ENCODE measurements around the gene MCRS1. TPM values are rescaled to one million over a fixed set of nuclear protein-coding genes. Genes with fewer than 3 reads are reported as not detected.
"Not testable (repeated sequence)": the region's sequence is repeated elsewhere in the genome, so short reads cannot be mapped to it uniquely, and the experiment has no call there.

Gene MCRS1
- total and polyA plus RNA-seq, 5 experiments from 2014 or later, result 52.2 to 99.7 (median 58.0) TPM

DNA sequence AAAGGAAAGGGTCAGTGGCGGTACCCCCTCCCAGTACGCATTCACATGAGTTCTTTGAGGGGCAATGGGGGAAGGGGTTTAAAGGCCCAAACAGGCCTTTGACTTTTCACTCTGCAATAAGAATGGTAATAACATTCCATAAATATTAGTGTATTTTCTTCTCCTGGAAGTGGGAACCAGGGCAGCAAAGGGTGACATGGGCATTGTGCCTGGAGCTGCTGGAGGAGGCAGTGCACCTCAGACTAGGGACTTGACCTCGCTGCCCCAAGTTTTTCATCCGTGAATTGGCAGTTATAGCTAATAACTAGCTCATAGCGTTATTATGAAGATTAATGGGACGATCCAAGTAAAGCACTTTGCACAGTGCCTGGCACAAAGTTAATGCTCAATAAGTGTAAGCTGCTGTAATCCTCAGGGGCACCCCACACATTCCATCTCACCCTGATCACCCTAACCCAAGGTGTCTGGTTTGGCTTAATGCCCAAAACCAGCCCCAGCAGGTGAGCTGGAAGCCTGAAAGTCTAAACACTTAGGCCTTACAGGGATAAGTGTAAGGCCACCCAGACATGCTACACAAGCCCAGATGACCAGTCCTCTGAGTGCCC is 31.9 kb downstream of the MCRS1 start:
- ATAC-seq (no peak), DNase-seq (no peak)
- peaks cover 10 to 33% (median 24%) of the 10 kb centered on the region in 4 donors for H3K4me1 Mint-ChIP-seq
- no peaks in the 10 kb centered on the region for H3K36me3 Mint-ChIP-seq
- POLR2A ChIA-PET, result no interaction called here
- peak overlapping the region in 2 of 10 donors; percentile 11 to 22 for H3K4me3 Mint-ChIP-seq
- H3K27ac Mint-ChIP-seq, result peak overlapping the region in 1 of 10 donors; percentile 31
- H3K9me3 Mint-ChIP-seq, result no peaks in the 10 kb centered on the region
- peaks cover 0 to 5% (median 0%) of the 10 kb centered on the region in 5 donors for H3K27me3 Mint-ChIP-seq

DNA sequence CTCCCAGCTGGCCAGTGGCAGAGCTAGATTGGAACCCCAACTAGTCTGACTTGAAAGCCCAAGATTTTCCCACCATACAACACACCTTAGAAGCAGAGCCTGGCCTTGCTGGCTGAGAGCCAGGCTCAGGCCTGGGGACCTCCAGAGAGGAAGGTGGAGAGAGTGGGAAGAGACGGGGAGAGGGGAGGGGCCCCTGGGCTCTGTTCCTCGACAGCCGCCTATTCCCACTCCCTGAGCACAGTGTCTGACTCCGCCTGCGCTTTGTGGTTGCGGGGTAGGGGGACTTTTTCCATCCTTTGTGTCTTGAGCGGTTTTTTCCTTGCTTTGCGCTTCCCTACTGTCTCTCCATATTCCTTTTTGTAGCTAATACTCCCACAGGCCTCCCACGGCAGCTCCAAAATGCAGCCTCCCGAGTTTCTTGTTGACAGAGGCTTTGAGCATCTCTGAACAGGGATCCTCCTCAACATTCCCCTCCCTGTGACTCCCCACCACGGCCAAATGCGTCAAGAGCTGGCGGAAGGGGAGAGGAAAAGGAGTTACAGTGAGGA is 33.1 kb downstream of the MCRS1 start:
- Mint-ChIP-seq H3K9me3 (no peaks in the 10 kb centered on the region), H3K27ac (no peak overlapping the region), H3K4me3 (no peak overlapping the region), H3K27me3 (peaks cover 0 to 5% (median 0%) of the 10 kb centered on the region in 5 donors), H3K36me3 (no peaks in the 10 kb centered on the region), H3K4me1 (peaks cover 4 to 23% (median 12%) of the 10 kb centered on the region in 4 donors)
- POLR2A ChIA-PET, result no interaction called here
- ATAC-seq (no peak), DNase-seq (no peak)

DNA sequence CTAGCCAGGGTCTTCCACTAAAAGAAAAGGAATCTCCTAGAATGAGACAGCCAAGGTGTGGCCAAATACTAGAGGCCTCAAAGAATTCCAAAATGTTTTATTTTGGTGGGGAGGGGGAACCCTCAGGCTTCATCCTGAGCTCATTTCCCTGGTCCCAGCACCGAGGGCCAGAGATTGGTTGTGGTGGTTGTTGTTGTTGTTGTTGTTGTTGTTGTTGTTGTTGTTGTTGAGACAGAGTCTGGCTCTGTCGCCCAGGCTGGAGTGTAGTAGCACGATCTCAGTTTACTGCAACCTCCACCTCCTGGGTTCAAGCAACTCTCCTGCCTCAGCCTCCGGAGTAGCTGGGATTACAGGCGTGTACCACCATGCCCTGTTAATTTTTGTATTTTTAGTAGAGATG is 33.8 kb downstream of the MCRS1 start:
- not testable (repeated sequence) for H3K27me3 Mint-ChIP-seq

DNA sequence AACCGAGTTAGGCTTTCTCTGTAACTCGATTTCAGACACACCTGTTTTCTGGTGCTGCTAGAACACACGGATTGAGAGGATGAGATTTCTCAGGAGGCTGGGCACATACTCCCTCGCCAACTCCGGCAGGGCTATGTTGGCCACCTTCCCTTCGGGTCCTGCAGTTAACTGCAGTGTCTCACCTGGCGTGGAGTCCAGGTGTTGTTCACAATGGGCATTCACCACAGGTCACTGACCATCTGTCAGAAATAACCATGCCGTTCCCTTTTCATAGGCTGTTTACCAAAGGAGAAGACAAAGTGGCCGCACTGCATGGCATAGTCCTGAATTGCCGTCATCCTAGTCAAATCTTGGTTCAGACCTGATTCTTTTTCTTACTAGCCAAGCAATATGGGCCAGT is 34.6 kb downstream of the MCRS1 start:
- Mint-ChIP-seq H3K9me3 (no peaks in the 10 kb centered on the region), H3K36me3 (no peaks in the 10 kb centered on the region), H3K27ac (peak overlapping the region in 1 of 10 donors; percentile 53), H3K27me3 (peaks cover 0 to 5% (median 0%) of the 10 kb centered on the region in 5 donors), H3K4me1 (peaks cover 4 to 19% (median 8%) of the 10 kb centered on the region in 4 donors), H3K4me3 (no peak overlapping the region)
- DNase-seq (no peak), ATAC-seq (no peak)
- POLR2A ChIA-PET, result interaction anchor here (0.7 kb wide), 1 partner anchor 63 kb away, joined by 5 read pairs; no protein-coding TSS in a partner anchor

More for the DNA sequence above, 33.8 kb downstream of the MCRS1 start:
- not testable (repeated sequence) for H3K4me3 Mint-ChIP-seq, H3K27ac Mint-ChIP-seq, H3K36me3 Mint-ChIP-seq, H3K9me3 Mint-ChIP-seq, DNase-seq, ATAC-seq
- peaks cover 4 to 19% (median 8%) of the 10 kb centered on the region in 4 donors for H3K4me1 Mint-ChIP-seq
- POLR2A ChIA-PET, result interaction anchor here (0.7 kb wide), 1 partner anchor 63 kb away, joined by 5 read pairs; no protein-coding TSS in a partner anchor

DNA sequence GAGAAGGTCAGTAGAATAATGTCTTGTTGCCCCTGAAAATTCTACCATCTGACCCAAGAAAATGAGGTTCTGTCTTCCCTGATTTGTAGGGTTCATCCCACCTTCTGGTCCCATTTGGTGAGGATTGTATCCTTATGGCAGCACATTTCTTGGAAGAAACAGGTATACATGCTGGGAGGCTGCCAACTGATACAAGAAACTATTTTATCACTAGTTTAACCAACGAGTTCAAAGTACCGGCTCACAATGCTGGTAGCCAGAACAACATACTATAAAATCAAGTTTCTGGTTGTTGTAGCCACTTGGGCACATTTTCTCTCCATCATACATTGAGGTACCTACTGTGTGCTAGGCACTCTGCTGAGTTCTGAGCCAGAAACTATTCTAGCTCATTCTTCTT is 36.2 kb downstream of the MCRS1 start:
- Mint-ChIP-seq H3K36me3 (no peaks in the 10 kb centered on the region), H3K9me3 (no peaks in the 10 kb centered on the region), H3K27me3 (peaks cover 0 to 2% (median 0%) of the 10 kb centered on the region in 5 donors), H3K4me3 (no peak overlapping the region), H3K27ac (no peak overlapping the region), H3K4me1 (peaks cover 2 to 9% (median 4%) of the 10 kb centered on the region in 4 donors)
- DNase-seq, result no peak
- ATAC-seq, result no peak
- POLR2A ChIA-PET, result no interaction called here

DNA sequence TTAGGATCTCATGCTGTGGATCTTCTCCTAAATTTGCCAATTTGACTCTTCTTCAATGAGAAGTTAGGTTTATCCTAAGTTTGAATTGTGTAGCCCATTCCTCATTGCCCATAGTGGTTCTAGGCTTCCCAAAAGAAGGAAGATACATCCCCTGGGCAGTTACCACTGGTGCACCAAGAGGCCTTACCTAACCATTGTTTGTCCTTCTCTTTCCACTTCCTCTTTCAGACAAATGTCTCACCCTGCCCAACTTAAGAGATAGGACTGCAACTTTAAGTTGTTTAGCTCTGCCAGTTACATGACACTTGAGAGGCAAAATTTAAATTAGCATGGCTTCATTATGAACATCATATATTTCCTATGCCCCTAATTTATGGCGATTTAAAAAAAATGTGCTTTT is 38.5 kb downstream of the MCRS1 start:
- H3K27ac Mint-ChIP-seq, result no peak overlapping the region
- POLR2A ChIA-PET, result interaction anchor here (0.6 kb wide), 1 partner anchor 18 kb away, joined by 3 read pairs; no protein-coding TSS in a partner anchor
- H3K27me3 Mint-ChIP-seq, result no peaks in the 10 kb centered on the region

DNA sequence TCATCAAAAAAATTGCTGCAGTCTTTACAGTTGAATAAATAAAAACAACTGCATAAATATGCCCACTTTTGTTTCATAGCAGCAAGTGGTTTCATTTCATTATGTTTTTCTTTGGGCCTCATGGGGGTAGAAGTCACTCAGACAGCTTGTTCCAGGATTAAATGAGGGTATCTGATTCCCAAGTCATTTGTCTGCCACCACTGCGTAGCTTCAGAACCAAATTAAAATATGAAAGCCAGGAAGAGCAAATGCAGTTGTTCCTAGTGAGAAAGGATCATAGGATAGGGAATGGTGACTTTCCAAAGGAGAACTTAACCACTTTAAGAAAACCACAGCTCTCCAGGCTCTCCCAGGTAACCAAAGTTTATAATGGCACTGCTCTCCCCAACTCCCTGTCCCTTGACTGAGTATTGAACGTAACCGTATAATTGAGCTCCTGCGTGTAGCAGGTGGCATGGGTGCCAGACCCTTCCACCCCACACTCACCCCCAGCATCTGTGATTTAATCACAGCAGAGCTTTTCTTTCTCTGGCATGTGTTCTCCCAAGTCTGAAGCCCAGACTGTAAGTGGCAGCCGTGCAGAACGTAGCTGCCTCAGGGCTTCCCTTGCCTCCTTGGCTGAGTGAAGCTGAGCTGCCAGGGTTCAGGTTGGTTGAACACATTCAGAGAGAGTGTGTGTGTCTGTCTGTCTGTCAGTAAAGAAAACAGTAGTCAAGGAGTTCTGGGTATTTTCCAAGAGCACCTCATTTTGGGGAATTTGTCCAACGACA is 40.4 kb downstream of the MCRS1 start:
- H3K9me3 Mint-ChIP-seq, result no peaks in the 10 kb centered on the region
- no peak overlapping the region for H3K4me3 Mint-ChIP-seq
- DNase-seq, result no peak
- peaks cover 0 to 14% (median 7%) of the 10 kb centered on the region in 3 donors for H3K36me3 Mint-ChIP-seq
- POLR2A ChIA-PET, result no interaction called here
- no peaks in the 10 kb centered on the region for H3K4me1 Mint-ChIP-seq
- ATAC-seq, result no peak
- H3K27ac Mint-ChIP-seq, result no peak overlapping the region
- H3K27me3 Mint-ChIP-seq, result no peaks in the 10 kb centered on the region

More for the DNA sequence above, 38.5 kb downstream of the MCRS1 start:
- Mint-ChIP-seq H3K36me3 (peaks cover 0 to 11% (median 7%) of the 10 kb centered on the region in 3 donors), H3K4me3 (no peak overlapping the region), H3K9me3 (no peaks in the 10 kb centered on the region), H3K4me1 (no peaks in the 10 kb centered on the region)
- ATAC-seq, result no peak
- no peak for DNase-seq

DNA sequence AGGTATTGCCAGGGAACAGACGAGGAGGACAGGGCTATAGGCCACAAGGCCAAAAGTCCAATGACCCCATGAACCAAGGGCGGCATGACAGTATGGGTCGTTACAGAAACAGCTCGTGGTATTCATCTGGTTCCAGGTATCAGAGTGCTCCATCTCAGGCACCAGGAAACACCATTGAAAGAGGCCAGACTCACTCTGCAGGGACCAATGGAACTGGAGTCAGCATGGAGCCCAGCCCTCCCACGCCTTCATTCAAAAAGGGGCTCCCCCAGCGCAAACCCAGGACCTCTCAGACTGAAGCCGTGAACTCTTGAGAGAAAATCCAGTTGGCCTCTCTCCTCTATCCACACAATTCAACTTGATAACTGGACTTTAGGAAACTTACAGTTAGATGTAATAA is 42.0 kb downstream of the MCRS1 start:
- no peak overlapping the region for H3K4me3 Mint-ChIP-seq
- H3K27ac Mint-ChIP-seq, result no peak overlapping the region
- POLR2A ChIA-PET, result no interaction called here
- H3K4me1 Mint-ChIP-seq, result peaks cover 0 to 7% (median 0%) of the 10 kb centered on the region in 4 donors
- DNase-seq (no peak), ATAC-seq (no peak)
- no peaks in the 10 kb centered on the region for H3K9me3 Mint-ChIP-seq
- H3K27me3 Mint-ChIP-seq, result no peaks in the 10 kb centered on the region
- peaks cover 0 to 14% (median 10%) of the 10 kb centered on the region in 3 donors for H3K36me3 Mint-ChIP-seq

DNA sequence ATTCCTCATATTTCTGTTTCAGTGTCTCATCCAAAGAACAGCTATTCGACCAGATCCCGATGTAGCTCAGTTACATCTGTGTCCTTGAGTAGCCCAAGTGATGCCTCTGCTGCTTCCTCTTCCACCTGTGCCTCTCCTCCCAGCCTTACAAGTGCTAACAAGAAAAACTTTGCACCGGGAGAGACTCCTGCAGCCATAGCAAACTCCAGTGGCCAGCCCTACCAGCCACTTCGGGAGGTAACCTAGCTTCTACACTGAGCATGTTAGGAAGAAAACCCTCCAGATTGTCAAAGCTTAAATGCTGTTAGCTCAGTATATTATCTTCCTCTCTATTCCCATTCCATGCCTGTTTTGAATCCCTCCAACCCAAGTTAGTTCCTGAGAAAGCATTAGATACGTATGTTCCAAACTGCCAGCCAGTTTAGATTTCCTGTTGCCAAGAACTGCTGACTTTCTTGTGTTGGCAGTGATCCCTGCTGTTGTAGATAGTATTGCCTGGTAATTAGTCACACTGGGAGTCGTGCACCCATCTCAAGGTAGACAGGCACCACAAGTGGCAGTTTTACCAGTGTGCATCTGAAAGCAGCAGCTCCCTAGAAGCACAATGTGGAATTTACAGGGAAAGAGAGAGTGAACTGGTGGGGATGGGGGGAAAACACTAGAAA is 43.1 kb downstream of the MCRS1 start:
- ATAC-seq (no peak), DNase-seq (no peak)
- Mint-ChIP-seq H3K4me1 (peaks cover 0 to 7% (median 0%) of the 10 kb centered on the region in 4 donors), H3K27ac (no peak overlapping the region), H3K9me3 (no peaks in the 10 kb centered on the region), H3K27me3 (no peaks in the 10 kb centered on the region), H3K4me3 (no peak overlapping the region), H3K36me3 (peaks cover 0 to 17% (median 10%) of the 10 kb centered on the region in 3 donors)
- POLR2A ChIA-PET, result no interaction called here

DNA sequence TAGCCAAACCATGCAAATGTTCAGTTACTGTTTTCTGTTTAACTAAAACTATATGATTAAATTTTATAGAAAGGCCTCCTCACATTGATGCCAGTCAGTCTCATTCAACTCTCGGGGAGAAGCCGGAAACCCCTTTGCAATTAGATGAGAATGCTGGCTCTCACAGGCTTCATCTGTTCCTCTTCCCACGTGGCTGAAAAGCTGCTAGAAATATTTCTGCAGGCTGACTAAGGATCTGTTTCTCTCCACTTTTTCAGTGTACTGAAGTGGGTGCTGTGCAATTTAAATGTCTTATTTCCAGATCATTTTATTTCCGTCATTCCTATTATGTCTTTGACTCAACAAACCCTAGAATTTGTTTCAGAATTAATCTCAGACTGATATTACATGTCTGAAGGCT is 46.6 kb downstream of the MCRS1 start:
- peaks cover 0 to 20% (median 10%) of the 10 kb centered on the region in 3 donors for H3K36me3 Mint-ChIP-seq
- no peak overlapping the region for H3K4me3 Mint-ChIP-seq
- DNase-seq, result no peak
- no peaks in the 10 kb centered on the region for H3K9me3 Mint-ChIP-seq
- POLR2A ChIA-PET, result no interaction called here
- H3K27ac Mint-ChIP-seq, result peak overlapping the region in 1 of 10 donors; percentile 46
- peaks cover 0 to 10% (median 0%) of the 10 kb centered on the region in 4 donors for H3K4me1 Mint-ChIP-seq
- ATAC-seq, result no peak
- H3K27me3 Mint-ChIP-seq, result no peaks in the 10 kb centered on the region

DNA sequence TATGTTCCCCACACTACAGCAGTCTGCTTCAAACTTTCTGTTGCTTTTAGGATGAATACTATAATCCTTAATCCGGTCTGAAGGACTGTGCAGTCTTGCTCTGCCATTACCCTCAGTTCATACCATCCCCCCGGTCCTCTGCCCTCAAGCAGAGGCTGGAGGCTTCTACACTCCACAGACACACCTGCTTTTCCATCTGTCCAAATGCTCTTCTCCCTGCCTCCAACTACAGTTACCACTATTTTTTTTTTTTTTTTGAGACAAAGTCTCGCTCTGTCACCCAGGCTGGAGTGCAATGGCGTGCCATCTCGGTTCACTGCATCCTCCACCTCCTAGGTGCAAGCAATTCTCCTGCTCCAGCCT is 48.4 kb downstream of the MCRS1 start:
- no peaks in the 10 kb centered on the region for H3K9me3 Mint-ChIP-seq
- POLR2A ChIA-PET, result no interaction called here
- H3K27me3 Mint-ChIP-seq, result no peaks in the 10 kb centered on the region
- H3K36me3 Mint-ChIP-seq, result peaks cover 0 to 9% (median 4%) of the 10 kb centered on the region in 3 donors
- H3K27ac Mint-ChIP-seq, result peak overlapping the region in 1 of 10 donors; percentile 17
- ATAC-seq, result no peak
- peaks cover 0 to 10% (median 0%) of the 10 kb centered on the region in 4 donors for H3K4me1 Mint-ChIP-seq
- H3K4me3 Mint-ChIP-seq, result no peak overlapping the region
- DNase-seq, result no peak

DNA sequence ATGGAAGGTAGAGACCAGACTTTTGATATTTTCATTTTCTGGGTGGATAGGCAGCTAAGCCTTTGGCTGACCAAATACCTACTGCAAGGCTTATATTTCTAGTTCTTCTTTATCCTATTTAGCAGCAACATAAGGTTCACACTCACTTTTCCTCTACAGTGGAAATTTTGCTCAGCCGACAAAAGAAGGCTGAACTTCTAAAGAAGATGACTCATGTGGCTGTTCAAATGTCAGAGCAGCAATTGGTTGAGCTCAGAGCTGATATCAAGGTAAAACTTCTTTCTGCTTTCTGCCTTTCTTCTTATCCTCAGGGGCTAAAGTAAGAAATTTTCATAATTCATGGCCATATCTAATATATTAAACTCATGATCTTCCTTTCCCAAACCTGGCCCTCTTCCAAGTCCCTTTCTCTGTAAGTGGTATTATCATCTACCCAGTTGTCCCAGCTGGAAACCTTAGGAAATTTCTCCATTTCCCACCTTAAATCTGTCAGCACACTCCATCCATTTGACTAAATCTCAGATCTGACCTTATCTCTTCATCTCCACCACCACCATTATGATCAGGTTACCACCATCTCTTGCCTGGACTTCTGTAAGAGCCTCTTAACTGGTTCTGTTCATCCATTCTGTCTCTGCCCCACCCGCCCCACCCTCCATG is 48.9 kb downstream of the MCRS1 start:
- POLR2A ChIA-PET, result interaction anchor here (0.6 kb wide), 1 partner anchor 27 kb away, joined by 3 read pairs; no protein-coding TSS in a partner anchor
- ATAC-seq (no peak), DNase-seq (no peak)
- H3K4me3 Mint-ChIP-seq, result no peak overlapping the region
- H3K36me3 Mint-ChIP-seq, result peaks cover 0 to 7% (median 4%) of the 10 kb centered on the region in 3 donors
- H3K4me1 Mint-ChIP-seq, result peaks cover 0 to 10% (median 0%) of the 10 kb centered on the region in 4 donors
- H3K9me3 Mint-ChIP-seq, result no peaks in the 10 kb centered on the region
- peak overlapping the region in 1 of 10 donors; percentile 20 for H3K27ac Mint-ChIP-seq
- H3K27me3 Mint-ChIP-seq, result no peaks in the 10 kb centered on the region
